GM12891 (cell line): ENCODE results near the gene BCR.

Source experiments
- DNase-seq: peaks from one replicate; pipeline ENCODE4 v3.0.0; 2011; ENCODE audit warnings: low spot score; ENCODE audit not compliant: insufficient read length
- FAIRE-seq: peaks from 2 replicates; lab custom pipeline; 2011; peaks lifted over from hg19 to GRCh38; lab: Jason Lieb, UNC
- PAX5 ChIP-seq: IDR thresholded peaks from 2 replicates; pipeline ENCODE4 v1.6.1; 2011; ENCODE audit warnings: low read length, moderate library complexity, mild to moderate bottlenecking; ENCODE audit not compliant: insufficient read depth, severe bottlenecking
- POLR2A ChIP-seq: IDR thresholded peaks from 2 replicates; pipeline ENCODE4 v1.6.1; 2011; ENCODE audit warnings: low read depth, low read length, control low read depth
- POLR2AphosphoS5 ChIP-seq: IDR thresholded peaks from 2 replicates; pipeline ENCODE4 v1.6.1; 2011; ENCODE audit warnings: low read depth, low read length, control low read depth
- POU2F2 ChIP-seq: IDR thresholded peaks from 2 replicates; pipeline ENCODE4 v1.6.1; 2011; ENCODE audit warnings: low read depth, mild to moderate bottlenecking, control low read depth, low read length, moderate library complexity
- SPI1 ChIP-seq: IDR thresholded peaks from 2 replicates; pipeline ENCODE4 v1.6.1; 2011; ENCODE audit warnings: low read depth, low read length, control low read depth
- TAF1 ChIP-seq: IDR thresholded peaks from 2 replicates; pipeline ENCODE4 v1.6.1; 2011; ENCODE audit warnings: low read depth, low read length, control low read depth

The BCR gene

GRCh38 chr22:23207729-23208393, 27.6 kb downstream of the BCR start:
- peak; percentile 87 for FAIRE-seq
- DNase-seq = no peak
- TF ChIP-seq TAF1 = no peak
- TF ChIP-seq SPI1 = no peak
- TF ChIP-seq POLR2AphosphoS5 = no peak
- TF ChIP-seq POLR2A = no peak
- TF ChIP-seq PAX5 = no peak
- TF ChIP-seq POU2F2 = no peak

DNA sequence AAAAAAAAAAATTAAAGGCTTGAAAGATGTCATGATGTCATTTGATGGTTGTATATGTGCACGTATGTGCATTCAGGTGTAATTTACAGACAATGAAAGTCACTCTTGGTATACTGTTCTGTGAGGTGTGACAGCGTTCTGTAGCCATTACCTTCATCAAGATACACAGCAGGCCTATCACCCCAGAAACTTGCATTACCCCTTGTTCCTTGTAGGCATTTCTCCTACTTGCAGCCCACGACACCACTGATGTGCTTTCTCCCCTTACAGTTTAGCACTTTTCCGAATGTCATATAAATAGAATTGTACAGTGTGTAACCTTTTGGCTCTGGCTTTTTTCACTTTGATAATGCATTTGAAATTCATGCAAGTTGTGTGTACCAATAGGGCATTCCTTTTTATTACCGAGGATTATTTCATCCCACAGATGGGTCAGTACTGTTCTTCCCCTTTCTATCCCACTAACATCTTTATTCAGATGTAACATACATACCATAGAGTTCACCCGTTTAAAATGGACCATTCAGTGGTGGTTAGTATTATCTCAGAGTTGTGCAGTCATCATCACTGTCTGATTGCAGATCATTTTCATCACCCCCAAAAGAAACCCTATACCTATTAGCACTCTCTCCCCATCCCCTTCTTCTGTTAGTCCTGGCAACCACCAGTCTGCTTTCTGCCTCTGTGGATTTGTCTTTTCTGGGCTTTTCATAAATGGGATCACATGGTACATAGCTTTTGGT, 30.3 kb downstream of the BCR start:
- TF ChIP-seq TAF1 (no peak), POLR2A (no peak), SPI1 (no peak), POU2F2 (no peak), PAX5 (no peak), POLR2AphosphoS5 (no peak)
- DNase-seq (no peak), FAIRE-seq (peak; percentile 50)

DNA sequence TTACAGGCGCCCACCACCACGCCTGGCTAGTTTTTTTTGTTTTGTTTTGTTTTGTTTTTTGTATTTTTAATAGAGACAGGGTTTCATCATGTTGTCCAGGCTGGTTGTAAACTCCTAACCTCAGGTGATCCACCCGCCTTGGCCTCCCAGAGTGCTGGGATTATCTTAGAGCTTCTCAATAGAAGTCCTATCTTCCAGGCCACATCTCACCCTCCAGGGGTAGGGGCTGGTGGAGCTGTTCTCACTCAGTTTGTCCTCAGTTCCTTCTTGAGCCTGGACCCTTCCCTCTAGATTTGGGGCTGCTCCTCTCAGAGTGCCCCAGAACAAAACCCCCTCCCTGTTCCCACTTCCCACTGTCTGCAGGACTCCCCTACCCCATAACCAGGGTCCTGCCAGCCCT, 31.3 kb downstream of the BCR start:
- TF ChIP-seq POU2F2 = no peak
- no peak for DNase-seq
- no peak for FAIRE-seq

DNA sequence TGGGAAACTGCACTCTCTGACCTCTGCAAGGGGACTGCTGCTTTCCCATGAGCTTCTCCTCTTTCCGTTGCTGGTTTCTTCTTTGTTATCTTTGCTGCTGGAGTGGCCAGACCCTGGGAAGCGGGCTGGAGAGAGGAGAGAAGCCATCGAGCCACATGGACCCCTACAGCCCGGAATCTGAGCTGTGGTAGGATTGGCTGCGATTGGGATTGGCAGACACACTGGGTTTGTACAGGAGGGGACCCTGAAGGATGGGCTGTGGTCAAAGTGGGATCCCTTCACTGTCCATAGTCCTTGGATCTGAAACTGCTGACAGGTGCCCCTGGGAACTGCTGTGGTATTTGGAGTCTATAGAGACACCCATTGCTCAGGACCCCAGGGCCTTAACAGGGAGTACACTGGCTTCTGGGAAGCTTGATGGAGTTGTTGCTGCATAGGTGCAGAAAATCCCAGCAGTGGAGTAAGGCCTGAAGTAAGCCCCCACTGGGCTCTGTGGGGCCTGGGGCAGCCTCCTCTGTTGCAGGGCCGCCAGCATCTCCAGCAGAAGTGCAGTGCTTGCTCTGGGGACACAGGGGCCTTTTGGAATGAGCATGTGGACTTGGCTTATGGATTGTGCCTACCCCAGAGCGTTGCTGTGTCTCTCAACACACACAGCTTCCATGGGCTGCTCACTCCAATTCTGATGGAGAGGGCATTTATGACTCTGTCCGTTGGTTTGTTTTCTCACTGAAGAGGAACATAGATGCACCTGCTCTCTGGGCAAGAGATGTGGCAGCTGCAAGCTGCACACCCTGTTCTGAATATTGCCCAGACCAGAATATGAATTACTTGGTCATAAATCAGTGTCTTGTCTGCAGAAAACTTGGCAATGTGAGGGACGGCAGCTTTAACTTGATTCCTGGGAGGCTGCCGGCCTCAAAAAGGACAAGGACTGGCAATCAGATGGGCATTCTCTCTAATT, 32.0 kb downstream of the BCR start:
- no peak for FAIRE-seq
- DNase-seq = no peak
- TF ChIP-seq POLR2AphosphoS5 = no peak
- no peak for TF ChIP-seq TAF1
- TF ChIP-seq POLR2A = no peak

GRCh38 chr22:23213022-23213555, 32.8 kb downstream of the BCR start:
- DNase-seq (no peak), FAIRE-seq (no peak)
- no peak for TF ChIP-seq POLR2A
- TF ChIP-seq TAF1 = no peak
- TF ChIP-seq POU2F2 = no peak
- no peak for TF ChIP-seq POLR2AphosphoS5
- TF ChIP-seq SPI1 = no peak
- TF ChIP-seq PAX5 = no peak

DNA sequence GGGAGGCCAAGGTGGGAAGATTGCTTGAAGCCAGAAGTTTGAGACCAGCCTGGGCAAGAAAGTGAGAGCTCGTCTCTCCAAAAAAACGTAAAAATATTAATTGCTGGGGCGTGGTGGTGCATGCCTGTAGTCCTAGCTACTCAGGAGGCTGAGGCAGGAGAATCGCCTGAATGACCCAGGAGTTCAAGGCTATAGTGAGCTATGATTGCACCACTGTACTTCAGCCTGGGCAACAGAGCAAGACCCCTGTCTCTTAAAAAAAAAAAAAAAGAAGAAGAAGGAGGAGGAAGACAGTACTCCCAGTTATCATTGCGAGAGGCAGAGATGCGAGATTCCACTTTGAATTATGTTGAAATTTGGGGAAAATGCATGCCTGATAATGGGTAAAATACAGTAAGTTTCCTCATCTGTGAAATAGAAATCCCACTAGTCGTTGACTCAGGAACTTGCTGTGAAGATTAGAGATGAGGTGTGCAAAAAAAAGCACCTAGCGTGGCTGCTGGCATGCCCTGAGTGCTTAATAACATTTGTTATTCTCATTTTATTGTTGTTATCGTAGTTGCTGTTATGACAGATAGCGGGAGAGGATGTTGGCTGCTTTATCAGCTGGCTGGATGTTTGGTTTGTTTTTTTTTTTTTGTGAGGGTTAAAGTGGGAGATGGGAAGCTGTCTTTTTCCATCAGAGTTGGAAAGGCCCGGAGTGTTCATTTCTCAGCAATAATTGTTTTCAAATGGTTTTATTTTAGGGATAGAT, 33.4 kb downstream of the BCR start:
- DNase-seq (no peak), FAIRE-seq (no peak)
- TF ChIP-seq POLR2A = no peak
- TF ChIP-seq POU2F2 = no peak
- no peak for TF ChIP-seq TAF1
- no peak for TF ChIP-seq SPI1
- TF ChIP-seq POLR2AphosphoS5 = no peak
- no peak for TF ChIP-seq PAX5

DNA sequence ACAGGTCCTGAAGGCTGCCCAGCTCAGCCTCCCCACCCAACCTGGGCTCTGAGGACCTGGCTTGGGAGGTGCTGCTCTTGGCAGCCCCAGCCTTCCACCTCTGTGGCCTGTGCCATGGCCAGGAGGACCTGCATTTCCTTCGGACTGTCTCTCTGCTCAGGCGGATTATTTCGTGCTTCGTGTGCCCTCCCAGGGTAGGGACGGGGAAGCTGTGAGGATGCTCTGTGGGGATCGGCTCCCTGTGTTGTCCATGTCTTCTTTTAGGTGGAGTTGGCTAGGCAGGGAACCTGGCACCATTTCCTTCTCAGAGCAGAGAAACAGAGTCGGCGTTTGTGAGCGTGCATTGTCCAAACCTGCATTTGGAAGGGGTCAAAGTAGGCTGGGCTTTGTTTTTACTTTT, 34.1 kb downstream of the BCR start:
- no peak for TF ChIP-seq TAF1
- no peak for TF ChIP-seq SPI1
- no peak for TF ChIP-seq PAX5
- TF ChIP-seq POLR2AphosphoS5 = no peak
- TF ChIP-seq POLR2A = no peak
- no peak for TF ChIP-seq POU2F2
- DNase-seq (no peak), FAIRE-seq (no peak)

DNA sequence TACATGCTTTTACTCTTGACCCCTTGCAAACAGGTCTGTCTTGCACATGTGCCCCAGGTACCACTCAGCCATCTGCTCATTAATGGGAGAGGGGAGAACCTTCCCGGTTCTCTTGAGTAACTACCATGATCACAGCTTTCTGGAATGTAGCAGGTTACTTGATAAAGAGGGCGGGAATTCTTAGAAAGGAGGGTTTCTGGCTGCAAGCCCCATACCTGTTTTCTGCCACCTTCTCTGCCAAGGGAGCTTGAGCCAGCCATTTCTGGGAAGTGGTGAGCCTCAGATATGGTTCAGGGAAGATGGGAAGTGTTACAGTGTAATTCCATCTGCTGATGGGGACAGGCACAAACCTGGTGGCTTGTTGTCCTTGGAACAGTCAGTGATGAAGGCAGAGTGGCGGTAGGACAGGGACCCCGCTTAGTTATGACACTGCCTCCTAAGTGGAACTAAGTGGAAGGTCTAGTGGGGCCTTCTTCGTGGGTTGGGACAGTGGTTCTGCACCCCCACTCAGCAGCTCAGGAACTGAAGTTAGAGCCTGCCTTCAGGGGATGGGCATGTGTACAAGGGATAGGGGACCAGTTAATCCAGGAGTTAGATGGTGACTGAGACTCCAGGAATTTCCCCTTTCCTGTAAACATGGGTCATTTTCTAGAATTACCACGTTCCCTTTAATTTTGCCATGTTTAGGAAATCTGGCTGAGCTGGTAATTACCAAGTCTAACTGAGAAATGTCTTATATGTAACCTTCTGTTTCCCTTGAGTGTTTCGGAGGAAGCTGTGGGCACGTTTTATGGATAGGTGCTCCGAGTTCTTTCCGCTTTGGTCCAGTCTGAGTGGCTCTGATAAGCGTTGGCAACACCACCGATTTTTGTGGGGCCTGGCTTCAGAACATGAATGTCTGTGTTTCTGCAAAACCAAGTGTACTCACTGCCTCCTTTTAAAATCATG, 35.3 kb downstream of the BCR start:
- no peak for DNase-seq
- TF ChIP-seq POLR2AphosphoS5 (no peak), POLR2A (no peak), PAX5 (no peak), TAF1 (no peak), SPI1 (no peak), POU2F2 (no peak)
- FAIRE-seq = no peak
